HCT116 (cell line): ENCODE measurements around the gene NFE2L3.
"Not testable (repeated sequence)": the region's sequence is repeated elsewhere in the genome, so short reads cannot be mapped to it uniquely, and the experiment has no call there.

Source experiments
- CTCF ChIP-seq, 3 experiments: fragments of 200-600 bp in 1 of 3; sonication (generic) in 1 of 3; IDR thresholded peaks in 2 of 3; conservative IDR thresholded peaks in 1 of 3; 2 replicates each; pipeline ENCODE4 v1.5.1; 2012 to 2017; ENCODE audit warnings: low read depth in 2 of 3, low read length in 2 of 3, antibody characterized with exemption in 1 of 3, borderline replicate concordance in 1 of 3, control low read depth in 1 of 3, mild to moderate bottlenecking in 1 of 3, mixed read lengths in 1 of 3, mixed run types in 1 of 3, moderate library complexity in 1 of 3; ENCODE audit not compliant: insufficient read depth in 1 of 3
- EZH2 ChIP-seq: fragments of 200-600 bp; sonication (generic); IDR thresholded peaks from 2 replicates; pipeline ENCODE4 v1.6.1; 2017; ENCODE audit warnings: antibody characterized with exemption, mixed run types
- EZH2phosphoT487 ChIP-seq: fragments of 200-600 bp; IDR thresholded peaks from 2 replicates; pipeline ENCODE4 v1.6.1; 2018; ENCODE audit warnings: antibody characterized with exemption, borderline replicate concordance
- POLR2A ChIP-seq: IDR thresholded peaks from 2 replicates; pipeline ENCODE4 v1.7.0; 2011; ENCODE audit warnings: borderline replicate concordance; ENCODE audit not compliant: insufficient read depth, insufficient read length; ENCODE audit errors: extremely low read depth
- POLR2AphosphoS5 ChIP-seq: IDR thresholded peaks from 2 replicates; pipeline ENCODE4 v1.6.1; 2011; ENCODE audit warnings: mild to moderate bottlenecking, low read depth, low read length, moderate library complexity

- TF ChIP-seq POLR2A; EZH2phosphoT487; CTCF (IDR thresholded peaks at IDR 0.05 in 2 of 3, conservative IDR thresholded peaks at IDR 0.05 in 1 of 3; ENCODE audit: borderline replicate concordance in 1 of 3, insufficient read depth in 1 of 3, low read depth in 2 of 3, low read length in 2 of 3); EZH2; POLR2AphosphoS5: not testable (repeated sequence)
Measured at GRCh38 chr7:26124775-26125174, 27.2 kb upstream of the NFE2L3 start.
